BE2C (cell line): ENCODE measurements around the gene FGD3.
"Not testable (repeated sequence)": the region's sequence is repeated elsewhere in the genome, so short reads cannot be mapped to it uniquely, and the experiment has no call there.

Experiments used
- DNase-seq: peaks from one replicate; pipeline ENCODE4 v3.0.0-alpha.2; 2020
- H3K27me3 ChIP-seq: fragments of 250-450 bp; sonication (Bioruptor Pico); 2 replicates; pipeline ENCODE4 v1.5.1; 2020; ENCODE audit warnings: mild to moderate bottlenecking
- H3K36me3 ChIP-seq: fragments of 250-450 bp; sonication (Bioruptor Pico); 2 replicates; pipeline ENCODE4 v1.5.1; 2020; ENCODE audit warnings: mild to moderate bottlenecking
- H3K4me1 ChIP-seq: fragments of 250-450 bp; sonication (Bioruptor Pico); 2 replicates; pipeline ENCODE4 v1.5.1; 2020
- H3K4me3 ChIP-seq: 2 replicates; pipeline ENCODE4 v1.5.1; 2011; ENCODE audit warnings: low read depth, low read length
- H3K9me3 ChIP-seq: fragments of 250-450 bp; sonication (Bioruptor Pico); 2 replicates; pipeline ENCODE4 v1.5.1; 2020
- CTCF ChIP-seq: IDR thresholded peaks from 2 replicates; pipeline ENCODE4 v1.5.1; 2012; ENCODE audit warnings: mild to moderate bottlenecking, low read depth, low read length

FGD3 gene

GRCh38 chr9:92986176-92987119 is 39.1 kb downstream of the FGD3 start:
- no peaks in the 10 kb centered on the region for H3K4me1 ChIP-seq
- H3K9me3 ChIP-seq, result peaks cover 3% of the 10 kb centered on the region; the same call in 1 of the 2 replicates
- H3K4me3 ChIP-seq, result no peak overlapping the region
- peak; percentile 56 for TF ChIP-seq CTCF
- H3K36me3 ChIP-seq, result no peaks in the 10 kb centered on the region
- DNase-seq, result peak; percentile 30
- H3K27me3 ChIP-seq, result peaks cover 9% of the 10 kb centered on the region

- H3K4me1 ChIP-seq, result no peaks in the 10 kb centered on the region
- H3K36me3 ChIP-seq, result no peaks in the 10 kb centered on the region
- TF ChIP-seq CTCF, result no peak
- no peak overlapping the region for H3K4me3 ChIP-seq
- DNase-seq, result no peak
- peaks cover 9% of the 10 kb centered on the region for H3K27me3 ChIP-seq
- H3K9me3 ChIP-seq, result peaks cover 3% of the 10 kb centered on the region
Measured at GRCh38 chr9:92988215-92988768, 41.0 kb downstream of the FGD3 start.

- peaks cover 3% of the 10 kb centered on the region for H3K9me3 ChIP-seq
- no peaks in the 10 kb centered on the region for H3K36me3 ChIP-seq
- H3K27me3 ChIP-seq, result peaks cover 9% of the 10 kb centered on the region
- TF ChIP-seq CTCF, result no peak
- DNase-seq, result no peak
- H3K4me1 ChIP-seq, result no peaks in the 10 kb centered on the region
- no peak overlapping the region for H3K4me3 ChIP-seq
Measured at GRCh38 chr9:92989561-92989960, 42.2 kb downstream of the FGD3 start.

- H3K4me3 ChIP-seq, result no peak overlapping the region
- DNase-seq, result no peak
- H3K4me1 ChIP-seq, result no peaks in the 10 kb centered on the region
- H3K27me3 ChIP-seq, result peaks cover 9% of the 10 kb centered on the region
- no peaks in the 10 kb centered on the region for H3K36me3 ChIP-seq
- H3K9me3 ChIP-seq, result no peaks in the 10 kb centered on the region; the same call in none of the 2 replicates
- TF ChIP-seq CTCF, result no peak
Measured at GRCh38 chr9:92990461-92990860, 43.1 kb downstream of the FGD3 start.

- no peaks in the 10 kb centered on the region for H3K4me1 ChIP-seq
- no peak for TF ChIP-seq CTCF
- H3K36me3 ChIP-seq, result no peaks in the 10 kb centered on the region
- H3K4me3 ChIP-seq, result no peak overlapping the region
- H3K9me3 ChIP-seq, result no peaks in the 10 kb centered on the region; the same call in 1 of the 2 replicates
- no peak for DNase-seq
- H3K27me3 ChIP-seq, result peaks cover 9% of the 10 kb centered on the region
Measured at GRCh38 chr9:92992549-92992948, 45.2 kb downstream of the FGD3 start.

- H3K36me3 ChIP-seq, H3K4me1 ChIP-seq, H3K9me3 ChIP-seq, H3K4me3 ChIP-seq, DNase-seq, H3K27me3 ChIP-seq: not testable (repeated sequence)
Measured at GRCh38 chr9:92998871-92999270, 51.5 kb downstream of the FGD3 start.
